Natural killer cell (primary cell): ENCODE results near the gene ITGA5. TPM values are rescaled to one million over a fixed set of nuclear protein-coding genes. Genes with fewer than 3 reads are reported as not detected.

Experiments used
- ATAC-seq, 3 donors: fragments of 150-1000 bp in 2 of 3; fragments of 200-7000 bp in 1 of 3; cut with Tn5 transposase; 1 replicate in 1 of 3; 2 replicates in 2 of 3; pipeline ENCODE4 v1.10.0; 2021; ENCODE audit warnings: mild to moderate bottlenecking in 2 of 3, moderate library complexity in 2 of 3
- DNase-seq, 2 donors: peaks; one replicate each; pipeline versions ENCODE4 v3.0.0 to v3.0.0-alpha.2; 2013 to 2021; ENCODE audit warnings: mixed read lengths in 1 of 2
- H3K27ac ChIP-seq: one replicate; pipeline ENCODE4 v1.5.1; 2013; ENCODE audit warnings: mild to moderate bottlenecking, low read length
- H3K27me3 ChIP-seq: one replicate; pipeline ENCODE4 v1.6.1; 2013; ENCODE audit warnings: low read length; ENCODE audit not compliant: control insufficient read depth, insufficient read depth
- H3K36me3 ChIP-seq: one replicate; pipeline ENCODE4 v1.6.1; 2013; ENCODE audit warnings: low read length; ENCODE audit not compliant: control insufficient read depth, insufficient read depth
- H3K4me1 ChIP-seq: one replicate; pipeline ENCODE4 v1.6.1; 2013; ENCODE audit warnings: low read length; ENCODE audit not compliant: control insufficient read depth, insufficient read depth
- H3K4me3 ChIP-seq: one replicate; pipeline ENCODE4 v1.5.1; 2013; ENCODE audit warnings: low read length
- H3K9me3 ChIP-seq: one replicate; pipeline ENCODE4 v1.6.1; 2013; ENCODE audit warnings: low read length; ENCODE audit not compliant: control insufficient read depth, insufficient read depth
- H3K27ac Mint-ChIP-seq, 2 donors: one replicate each; pipeline ENCODE4 v1.8.0; 2022; ENCODE audit warnings: mild to moderate bottlenecking in 2 of 2, mixed read lengths in 2 of 2, moderate library complexity in 1 of 2
- H3K27me3 Mint-ChIP-seq, 2 donors: one replicate each; pipeline ENCODE4 v1.8.0; 2022; ENCODE audit warnings: low read depth in 2 of 2, mixed read lengths in 2 of 2
- H3K36me3 Mint-ChIP-seq: one replicate; pipeline ENCODE4 v1.8.0; 2022; ENCODE audit warnings: mixed read lengths
- H3K4me1 Mint-ChIP-seq, 2 donors: one replicate each; pipeline ENCODE4 v1.8.0; 2022; ENCODE audit warnings: mixed read lengths in 2 of 2
- H3K4me3 Mint-ChIP-seq: one replicate; pipeline ENCODE4 v1.8.0; 2022; ENCODE audit warnings: mild to moderate bottlenecking, moderate library complexity, mixed read lengths
- H3K9me3 Mint-ChIP-seq, 2 donors: one replicate each; pipeline ENCODE4 v1.8.0; 2022; ENCODE audit warnings: mixed read lengths in 2 of 2
- WGBS: methylation state at CpG from one replicate; pipeline ENCODE4 v1.1.7; 2013; ENCODE audit warnings: missing lambda C conversion rate; ENCODE audit not compliant: insufficient coverage; 5-methylcytosine and 5-hydroxymethylcytosine counted together
- intact Hi-C: fragments of 100-400 bp; cut with micrococcal nuclease; formaldehyde crosslinking; loops from one replicate; pipeline ENCODE4 v1.14.2; 2022
- total RNA-seq, 4 donors: library from RNA; stranded (reverse); fragments of 120-200 nt in 1 of 4; gene quantifications; one replicate each; pipeline versions ENCODE4 v1.2.3 to v1.2.4, GENCODE V29; 2013 to 2022
- TF ChIP-seq, protein P1 (sequence below): fragments of 200-600 bp; IDR thresholded peaks from one replicate; pipeline ENCODE4 v1.8.0; 2022; ENCODE audit warnings: antibody characterized with exemption

The ITGA5 gene
- total RNA-seq, 3 donors from 2014 or later (not counting 1 experiment from before 2014, with no cell fraction given), result 177 to 232 (median 207) TPM

DNA sequence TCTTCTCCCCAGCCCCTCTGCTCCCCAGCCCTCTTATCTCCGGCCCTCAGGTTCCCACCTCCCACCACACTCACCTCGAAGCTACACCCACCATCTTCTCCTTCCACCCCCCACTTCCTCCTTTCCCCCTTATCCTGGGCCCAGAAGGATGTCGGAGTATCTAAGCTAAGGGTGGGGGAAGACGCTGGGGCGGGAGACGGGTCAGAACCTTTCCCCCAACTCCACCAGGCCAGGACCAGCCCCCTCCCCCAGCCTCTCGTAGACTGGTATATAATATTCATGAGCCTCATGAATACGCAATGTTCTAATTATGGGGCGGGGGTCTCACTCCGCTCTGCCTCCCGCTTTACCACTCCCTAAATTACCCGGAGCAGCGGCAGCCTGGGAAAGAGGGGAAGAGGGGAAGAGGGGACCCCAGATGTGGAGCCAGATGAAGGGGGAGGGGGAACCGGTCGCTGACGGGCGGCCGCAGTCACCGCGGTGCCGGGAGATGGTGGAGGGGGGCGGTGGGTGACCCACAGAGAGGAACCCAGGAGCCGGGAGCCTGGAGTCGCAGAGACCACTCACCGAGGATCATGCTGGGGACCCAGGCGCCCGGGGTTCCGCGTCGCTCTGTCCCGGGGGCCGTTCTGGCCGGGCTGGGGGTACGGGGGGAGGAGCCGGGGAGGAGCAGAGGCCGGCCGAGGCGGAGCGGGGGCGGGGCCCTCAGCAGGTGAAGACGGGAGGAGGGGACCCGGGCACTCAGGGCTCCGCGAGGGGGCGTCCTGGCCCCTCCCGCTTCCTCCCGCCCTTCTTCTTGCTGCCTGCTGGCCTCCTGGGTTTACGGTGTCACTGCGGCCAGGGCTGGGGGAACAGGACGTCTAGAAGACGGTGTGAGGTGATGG, 28.2 kb downstream of the ITGA5 start:
- H3K27ac ChIP-seq, result no peak overlapping the region
- no peaks in the 10 kb centered on the region for H3K27me3 ChIP-seq
- peak overlapping the region; percentile 30 for H3K4me3 ChIP-seq
- peak overlapping the region in 1 of 2 donors; percentile 17 for H3K27ac Mint-ChIP-seq
- H3K9me3 ChIP-seq, result no peaks in the 10 kb centered on the region
- H3K36me3 ChIP-seq, result peaks cover 21% of the 10 kb centered on the region
- ATAC-seq (peak; percentile 82 to 91 (median 85)), DNase-seq (peak; percentile 58 to 86)
- H3K4me1 Mint-ChIP-seq, result peaks cover 22 to 41% of the 10 kb centered on the region in 2 donors
- TF ChIP-seq, protein P1, sequence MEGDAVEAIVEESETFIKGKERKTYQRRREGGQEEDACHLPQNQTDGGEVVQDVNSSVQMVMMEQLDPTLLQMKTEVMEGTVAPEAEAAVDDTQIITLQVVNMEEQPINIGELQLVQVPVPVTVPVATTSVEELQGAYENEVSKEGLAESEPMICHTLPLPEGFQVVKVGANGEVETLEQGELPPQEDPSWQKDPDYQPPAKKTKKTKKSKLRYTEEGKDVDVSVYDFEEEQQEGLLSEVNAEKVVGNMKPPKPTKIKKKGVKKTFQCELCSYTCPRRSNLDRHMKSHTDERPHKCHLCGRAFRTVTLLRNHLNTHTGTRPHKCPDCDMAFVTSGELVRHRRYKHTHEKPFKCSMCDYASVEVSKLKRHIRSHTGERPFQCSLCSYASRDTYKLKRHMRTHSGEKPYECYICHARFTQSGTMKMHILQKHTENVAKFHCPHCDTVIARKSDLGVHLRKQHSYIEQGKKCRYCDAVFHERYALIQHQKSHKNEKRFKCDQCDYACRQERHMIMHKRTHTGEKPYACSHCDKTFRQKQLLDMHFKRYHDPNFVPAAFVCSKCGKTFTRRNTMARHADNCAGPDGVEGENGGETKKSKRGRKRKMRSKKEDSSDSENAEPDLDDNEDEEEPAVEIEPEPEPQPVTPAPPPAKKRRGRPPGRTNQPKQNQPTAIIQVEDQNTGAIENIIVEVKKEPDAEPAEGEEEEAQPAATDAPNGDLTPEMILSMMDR, result no peak
- H3K27me3 Mint-ChIP-seq, result no peaks in the 10 kb centered on the region
- no peaks in the 10 kb centered on the region for H3K9me3 Mint-ChIP-seq
- no peaks in the 10 kb centered on the region for H3K36me3 Mint-ChIP-seq
- intact Hi-C loops, result no loop called here
- WGBS, result under 1% methylated on average over 44 of the region's 51 CpGs
- peaks cover 49% of the 10 kb centered on the region for H3K4me1 ChIP-seq
- H3K4me3 Mint-ChIP-seq, result peak overlapping the region; percentile 88

DNA sequence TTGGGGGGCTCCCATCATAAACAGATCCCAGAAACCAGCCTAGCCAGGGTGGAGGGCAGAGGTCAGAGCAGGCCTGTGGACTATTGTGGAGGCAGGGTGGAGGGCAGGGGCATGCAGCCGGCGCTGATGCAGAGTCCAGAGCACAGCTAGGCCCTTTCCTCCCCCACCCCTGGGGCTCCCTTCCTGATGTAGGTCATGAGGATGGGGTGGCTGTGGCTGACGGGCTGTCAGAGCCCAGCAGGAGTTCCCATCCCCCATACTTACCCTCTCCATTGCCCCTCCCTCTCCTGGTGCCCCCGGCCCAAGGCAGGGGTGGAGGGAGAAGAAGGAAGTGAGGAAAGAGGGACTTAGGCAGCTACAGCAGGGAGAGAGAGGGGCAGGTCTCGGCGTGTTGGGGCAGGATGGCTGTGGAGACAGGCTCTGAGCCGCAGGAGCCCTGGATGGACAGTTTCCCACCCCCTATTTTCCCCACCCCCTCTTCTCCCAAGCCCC, 28.8 kb downstream of the ITGA5 start:
- Histone ChIP-seq H3K4me3 (no peak overlapping the region), H3K4me1 (peaks cover 54% of the 10 kb centered on the region), H3K27me3 (no peaks in the 10 kb centered on the region), H3K9me3 (no peaks in the 10 kb centered on the region), H3K27ac (no peak overlapping the region), H3K36me3 (peaks cover 16% of the 10 kb centered on the region)
- peak overlapping the region in 1 of 2 donors; percentile 17 for H3K27ac Mint-ChIP-seq
- H3K36me3 Mint-ChIP-seq, result no peaks in the 10 kb centered on the region
- no peaks in the 10 kb centered on the region for H3K9me3 Mint-ChIP-seq
- ATAC-seq (no peak), DNase-seq (no peak)
- H3K4me1 Mint-ChIP-seq, result peaks cover 22 to 39% of the 10 kb centered on the region in 2 donors
- 44% methylated on average over 3 of the region's 7 CpGs for WGBS
- TF ChIP-seq, protein P1, result no peak
- intact Hi-C loops, result no loop called here
- no peaks in the 10 kb centered on the region for H3K27me3 Mint-ChIP-seq
- H3K4me3 Mint-ChIP-seq, result peak overlapping the region; percentile 65

DNA sequence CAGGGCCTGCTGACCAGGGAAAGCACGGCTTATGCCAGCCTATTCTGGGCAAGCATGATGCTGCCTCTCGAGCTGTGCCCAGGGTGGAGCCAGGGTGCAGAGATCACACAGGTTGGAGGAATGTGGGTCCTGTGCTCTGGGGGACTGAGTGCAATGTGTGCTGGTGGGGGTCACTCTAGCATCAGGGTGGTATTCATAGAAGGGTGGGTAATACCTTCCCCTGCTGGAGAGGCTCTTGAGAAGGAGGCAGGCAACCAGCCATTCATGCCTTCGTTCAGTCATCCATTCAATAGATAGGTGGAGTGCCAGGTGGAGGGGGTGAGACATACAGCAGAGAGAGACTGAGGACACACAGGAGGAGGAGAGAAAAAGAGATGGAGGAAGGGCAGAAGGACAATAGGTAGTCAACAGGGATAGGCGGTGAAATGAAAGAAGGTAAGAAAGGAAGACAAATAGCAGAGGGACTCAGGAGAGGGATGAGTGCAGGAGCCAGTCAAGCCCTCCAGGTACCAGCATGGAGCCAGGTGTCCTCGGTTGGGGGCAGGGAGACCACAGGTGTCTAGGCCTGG, 29.4 kb downstream of the ITGA5 start:
- no peaks in the 10 kb centered on the region for H3K9me3 Mint-ChIP-seq
- intact Hi-C loops, result no loop called here
- H3K27me3 Mint-ChIP-seq, result no peaks in the 10 kb centered on the region
- TF ChIP-seq, protein P1, result no peak
- Histone ChIP-seq H3K36me3 (peaks cover 11% of the 10 kb centered on the region), H3K27me3 (no peaks in the 10 kb centered on the region), H3K4me1 (peaks cover 57% of the 10 kb centered on the region), H3K4me3 (no peak overlapping the region), H3K9me3 (no peaks in the 10 kb centered on the region), H3K27ac (no peak overlapping the region)
- H3K36me3 Mint-ChIP-seq, result no peaks in the 10 kb centered on the region
- WGBS, result 92% methylated on average over 5 of the region's 5 CpGs
- peaks cover 22 to 35% of the 10 kb centered on the region in 2 donors for H3K4me1 Mint-ChIP-seq
- DNase-seq (no peak), ATAC-seq (no peak)
- H3K4me3 Mint-ChIP-seq, result peak overlapping the region; percentile 32
- H3K27ac Mint-ChIP-seq, result peak overlapping the region in 1 of 2 donors; percentile 17
